ENCODE data around the gene CNTROB.

The CNTROB gene

GRCh38 chr17:7931709-7932482, at the start of gene CNTROB, which contains the start of gene TRAPPC1:
CNTROB (plus strand) TSS chr17:7932206; CDS start chr17:7933080, 874 bp downstream.
TRAPPC1 (minus strand) TSS chr17:7931946; CDS start chr17:7931829, 117 bp downstream.
- peaks cover 49% of the 10 kb centered on the region for H3K79me2 ChIP-seq (ENCODE audit: control insufficient read depth, low read length)
- H3K4me1 ChIP-seq (ENCODE audit: control insufficient read depth, low read length): peaks cover 27% of the 10 kb centered on the region
- H3F3A ChIP-seq (ENCODE audit: control insufficient read depth, insufficient read depth): no peaks in the 10 kb centered on the region
- H4K20me1 ChIP-seq (ENCODE audit: control insufficient read depth, insufficient read depth, low read depth, low read length): no peaks in the 10 kb centered on the region
- H3K9me2 ChIP-seq (replicated peaks; ENCODE audit: control insufficient read depth, low read length): no peaks in the 10 kb centered on the region
- no peaks in the 10 kb centered on the region for H3K9me3 ChIP-seq (ENCODE audit: control insufficient read depth, insufficient read depth, low read length)
- H3K4me3 ChIP-seq (ENCODE audit: low read length): peak within 1 kb of the TSS; percentile 96
- TF ChIP-seq EZH2phosphoT487 (IDR thresholded peaks at IDR 0.05; ENCODE audit: borderline replicate concordance, low read length) (no peak), CTCF (IDR thresholded peaks at IDR 0.05; ENCODE audit: low read depth, low read length, poor library complexity, severe bottlenecking) (no peak)
- no peaks in the 10 kb centered on the region for H3K27me3 ChIP-seq (ENCODE audit: control insufficient read depth, low read length)
- peak within 1 kb of the TSS; percentile 62 for H3K27ac ChIP-seq (ENCODE audit: low read depth, low read length)
- peak within 1 kb of the TSS; percentile 72 for H3K4me2 ChIP-seq (ENCODE audit: low read length)
- H3K36me3 ChIP-seq (ENCODE audit: control insufficient read depth, low read length): peaks cover 36% of the 10 kb centered on the region

- Histone ChIP-seq H3K27me3 (ENCODE audit: control insufficient read depth, low read length) (no peaks in the 10 kb centered on the region), H3K36me3 (ENCODE audit: control insufficient read depth, low read length) (peaks cover 67% of the 10 kb centered on the region), H3K4me2 (ENCODE audit: low read length) (peak overlapping the region; percentile 96), H4K20me1 (ENCODE audit: control insufficient read depth, insufficient read depth, low read depth, low read length) (no peaks in the 10 kb centered on the region), H3K9me2 (replicated peaks; ENCODE audit: control insufficient read depth, low read length) (no peaks in the 10 kb centered on the region), H3K4me3 (ENCODE audit: low read length) (peak overlapping the region; percentile 75), H3K9me3 (ENCODE audit: control insufficient read depth, insufficient read depth, low read length) (no peaks in the 10 kb centered on the region), H3K4me1 (ENCODE audit: control insufficient read depth, low read length) (peaks cover 58% of the 10 kb centered on the region), H3F3A (ENCODE audit: control insufficient read depth, insufficient read depth) (peaks cover 47% of the 10 kb centered on the region), H3K79me2 (ENCODE audit: control insufficient read depth, low read length) (peaks cover 61% of the 10 kb centered on the region), H3K27ac (ENCODE audit: low read depth, low read length) (peak overlapping the region; percentile 87)
- no peak for TF ChIP-seq EZH2phosphoT487 (IDR thresholded peaks at IDR 0.05; ENCODE audit: borderline replicate concordance, low read length)
- TF ChIP-seq CTCF (IDR thresholded peaks at IDR 0.05; ENCODE audit: low read depth, low read length, poor library complexity, severe bottlenecking): no peak
Measured at GRCh38 chr17:7882629-7883028, 49.4 kb upstream of the CNTROB start.

GRCh38 chr17:7883781-7884386, 48.1 kb upstream of the CNTROB start:
- no peaks in the 10 kb centered on the region for H3K9me3 ChIP-seq (ENCODE audit: control insufficient read depth, insufficient read depth, low read length)
- H3K79me2 ChIP-seq (ENCODE audit: control insufficient read depth, low read length): peaks cover 73% of the 10 kb centered on the region
- H3K4me1 ChIP-seq (ENCODE audit: control insufficient read depth, low read length): peaks cover 69% of the 10 kb centered on the region
- no peaks in the 10 kb centered on the region for H3K27me3 ChIP-seq (ENCODE audit: control insufficient read depth, low read length)
- peak overlapping the region; percentile 75 for H3K4me3 ChIP-seq (ENCODE audit: low read length)
- peaks cover 47% of the 10 kb centered on the region for H3F3A ChIP-seq (ENCODE audit: control insufficient read depth, insufficient read depth)
- no peaks in the 10 kb centered on the region for H4K20me1 ChIP-seq (ENCODE audit: control insufficient read depth, insufficient read depth, low read depth, low read length)
- peak overlapping the region; percentile 96 for H3K4me2 ChIP-seq (ENCODE audit: low read length)
- peaks cover 65% of the 10 kb centered on the region for H3K36me3 ChIP-seq (ENCODE audit: control insufficient read depth, low read length)
- TF ChIP-seq EZH2phosphoT487 (IDR thresholded peaks at IDR 0.05; ENCODE audit: borderline replicate concordance, low read length) (no peak), CTCF (IDR thresholded peaks at IDR 0.05; ENCODE audit: low read depth, low read length, poor library complexity, severe bottlenecking) (no peak)
- peak overlapping the region; percentile 87 for H3K27ac ChIP-seq (ENCODE audit: low read depth, low read length)
- H3K9me2 ChIP-seq (replicated peaks; ENCODE audit: control insufficient read depth, low read length): no peaks in the 10 kb centered on the region

All from DOHH2 (cell line).